Measurements from ENCODE around the gene KMT2E.

The KMT2E gene, protein sequence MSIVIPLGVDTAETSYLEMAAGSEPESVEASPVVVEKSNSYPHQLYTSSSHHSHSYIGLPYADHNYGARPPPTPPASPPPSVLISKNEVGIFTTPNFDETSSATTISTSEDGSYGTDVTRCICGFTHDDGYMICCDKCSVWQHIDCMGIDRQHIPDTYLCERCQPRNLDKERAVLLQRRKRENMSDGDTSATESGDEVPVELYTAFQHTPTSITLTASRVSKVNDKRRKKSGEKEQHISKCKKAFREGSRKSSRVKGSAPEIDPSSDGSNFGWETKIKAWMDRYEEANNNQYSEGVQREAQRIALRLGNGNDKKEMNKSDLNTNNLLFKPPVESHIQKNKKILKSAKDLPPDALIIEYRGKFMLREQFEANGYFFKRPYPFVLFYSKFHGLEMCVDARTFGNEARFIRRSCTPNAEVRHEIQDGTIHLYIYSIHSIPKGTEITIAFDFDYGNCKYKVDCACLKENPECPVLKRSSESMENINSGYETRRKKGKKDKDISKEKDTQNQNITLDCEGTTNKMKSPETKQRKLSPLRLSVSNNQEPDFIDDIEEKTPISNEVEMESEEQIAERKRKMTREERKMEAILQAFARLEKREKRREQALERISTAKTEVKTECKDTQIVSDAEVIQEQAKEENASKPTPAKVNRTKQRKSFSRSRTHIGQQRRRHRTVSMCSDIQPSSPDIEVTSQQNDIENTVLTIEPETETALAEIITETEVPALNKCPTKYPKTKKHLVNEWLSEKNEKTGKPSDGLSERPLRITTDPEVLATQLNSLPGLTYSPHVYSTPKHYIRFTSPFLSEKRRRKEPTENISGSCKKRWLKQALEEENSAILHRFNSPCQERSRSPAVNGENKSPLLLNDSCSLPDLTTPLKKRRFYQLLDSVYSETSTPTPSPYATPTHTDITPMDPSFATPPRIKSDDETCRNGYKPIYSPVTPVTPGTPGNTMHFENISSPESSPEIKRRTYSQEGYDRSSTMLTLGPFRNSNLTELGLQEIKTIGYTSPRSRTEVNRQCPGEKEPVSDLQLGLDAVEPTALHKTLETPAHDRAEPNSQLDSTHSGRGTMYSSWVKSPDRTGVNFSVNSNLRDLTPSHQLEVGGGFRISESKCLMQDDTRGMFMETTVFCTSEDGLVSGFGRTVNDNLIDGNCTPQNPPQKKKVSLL (N-terminal part only)

DNA sequence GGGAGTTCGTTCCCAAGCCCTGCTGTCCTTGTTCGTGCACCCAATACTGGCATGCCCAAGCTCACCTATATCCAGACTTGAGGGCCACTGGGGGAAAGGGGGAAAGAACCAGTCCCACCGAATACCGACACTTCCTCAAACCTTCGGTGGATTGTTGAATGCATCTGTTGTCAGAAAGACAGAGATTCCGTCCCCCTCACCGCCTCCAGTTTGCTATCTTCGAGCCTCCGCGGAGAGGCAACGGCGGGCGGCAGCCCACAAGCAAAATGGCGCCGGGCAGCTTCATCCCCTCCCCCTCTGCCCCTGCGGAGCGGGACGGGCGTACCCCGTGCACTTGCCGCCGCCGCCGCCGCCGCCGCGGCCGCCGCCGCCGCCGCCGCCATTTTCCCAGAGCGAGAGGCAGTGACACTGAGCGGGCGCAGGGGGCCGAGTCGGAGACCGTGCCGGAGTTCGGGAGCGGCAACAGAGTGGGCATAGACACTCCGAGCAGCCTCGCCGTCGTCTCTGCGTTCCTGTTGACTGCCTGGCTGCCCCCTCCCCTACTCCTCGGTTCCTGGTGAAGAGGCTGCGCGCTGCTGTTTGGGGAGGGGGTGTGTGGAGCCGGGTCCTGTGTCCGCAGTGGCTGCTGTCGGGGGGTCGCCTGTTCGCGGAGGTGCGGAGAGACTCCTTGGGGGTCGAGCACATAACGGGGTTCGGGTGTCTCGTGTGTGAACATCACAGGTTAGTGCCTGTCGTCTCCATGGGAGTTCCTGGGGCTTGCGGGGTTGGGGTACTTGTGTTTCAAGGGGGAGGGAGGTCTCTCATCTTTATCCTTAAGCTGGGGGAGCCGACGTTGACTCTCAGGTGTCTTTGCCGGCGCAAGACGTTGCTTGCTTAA is at the start of gene KMT2E:
Gene KMT2E (plus strand): TSS at position 390 of the 877 bp plus-strand sequence. CDS start 26,748 bp downstream, outside the sequence.
- TF ChIP-seq, protein P1, sequence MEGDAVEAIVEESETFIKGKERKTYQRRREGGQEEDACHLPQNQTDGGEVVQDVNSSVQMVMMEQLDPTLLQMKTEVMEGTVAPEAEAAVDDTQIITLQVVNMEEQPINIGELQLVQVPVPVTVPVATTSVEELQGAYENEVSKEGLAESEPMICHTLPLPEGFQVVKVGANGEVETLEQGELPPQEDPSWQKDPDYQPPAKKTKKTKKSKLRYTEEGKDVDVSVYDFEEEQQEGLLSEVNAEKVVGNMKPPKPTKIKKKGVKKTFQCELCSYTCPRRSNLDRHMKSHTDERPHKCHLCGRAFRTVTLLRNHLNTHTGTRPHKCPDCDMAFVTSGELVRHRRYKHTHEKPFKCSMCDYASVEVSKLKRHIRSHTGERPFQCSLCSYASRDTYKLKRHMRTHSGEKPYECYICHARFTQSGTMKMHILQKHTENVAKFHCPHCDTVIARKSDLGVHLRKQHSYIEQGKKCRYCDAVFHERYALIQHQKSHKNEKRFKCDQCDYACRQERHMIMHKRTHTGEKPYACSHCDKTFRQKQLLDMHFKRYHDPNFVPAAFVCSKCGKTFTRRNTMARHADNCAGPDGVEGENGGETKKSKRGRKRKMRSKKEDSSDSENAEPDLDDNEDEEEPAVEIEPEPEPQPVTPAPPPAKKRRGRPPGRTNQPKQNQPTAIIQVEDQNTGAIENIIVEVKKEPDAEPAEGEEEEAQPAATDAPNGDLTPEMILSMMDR (IDR thresholded peaks at IDR 0.05; ENCODE audit: low read depth, low read length, missing control alignments) = no peak
- peak within 1 kb of the TSS; percentile 93 for H3K4me3 ChIP-seq (replicated peaks; ENCODE audit: low read depth, low read length)
- DNase-seq (ENCODE audit: extremely low read depth, low read depth) = peak; percentile 42

DNA sequence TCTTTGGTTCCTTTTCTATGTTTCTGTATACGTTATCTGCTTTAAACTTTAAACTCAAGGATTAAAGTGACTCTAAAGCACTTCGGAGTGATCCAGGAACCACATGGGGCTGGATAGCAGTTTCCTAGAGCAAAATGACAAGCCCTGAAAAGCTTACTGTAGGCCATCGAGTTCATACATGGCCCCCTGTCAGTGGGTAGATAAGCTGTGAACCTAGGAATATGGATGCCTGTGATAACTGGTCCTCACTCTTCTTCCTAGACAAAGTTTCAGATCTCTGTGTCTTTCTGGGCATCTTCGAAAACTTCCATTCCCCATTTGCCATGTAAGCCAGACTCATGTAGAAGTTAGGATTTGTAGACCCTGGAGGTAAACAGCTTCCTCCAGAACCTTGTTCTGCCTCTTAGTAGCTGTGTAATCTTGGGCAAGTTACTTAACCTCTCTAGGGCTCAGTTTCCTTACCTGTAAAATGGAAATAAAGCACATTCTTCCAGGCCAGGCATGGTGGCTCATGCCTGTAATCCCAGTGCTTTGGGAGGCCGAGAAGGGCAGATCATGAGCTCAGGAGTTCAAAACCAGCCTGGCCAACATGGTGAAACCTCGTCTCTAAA is 49.3 kb upstream of the KMT2E start:
- DNase-seq (ENCODE audit: extremely low read depth, low read depth) = no peak
- TF ChIP-seq, protein P1 (IDR thresholded peaks at IDR 0.05; ENCODE audit: low read depth, low read length, missing control alignments) = no peak
- H3K4me3 ChIP-seq (replicated peaks; ENCODE audit: low read depth, low read length) = no peak overlapping the region

DNA sequence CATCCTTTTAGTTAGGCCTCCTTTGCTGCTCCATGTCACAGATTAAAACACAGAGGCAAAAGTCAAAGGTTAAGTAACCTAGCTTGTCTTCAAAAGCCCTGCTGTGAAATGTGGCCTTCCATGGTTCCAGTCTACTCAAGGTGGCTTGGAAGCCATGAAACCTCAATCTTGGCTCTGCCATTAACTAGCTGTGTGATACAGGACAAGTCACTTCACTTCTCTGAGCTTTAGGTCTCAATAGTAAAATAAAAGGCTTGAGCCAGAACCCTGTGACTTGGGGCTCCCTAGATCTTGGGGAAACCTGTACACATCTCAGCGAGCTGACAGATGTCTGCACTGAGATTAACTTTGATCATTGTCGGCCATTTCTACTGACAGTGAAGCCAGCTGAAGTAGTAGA is 48.0 kb upstream of the KMT2E start:
- no peak for DNase-seq (ENCODE audit: extremely low read depth, low read depth)
- TF ChIP-seq, protein P1 (IDR thresholded peaks at IDR 0.05; ENCODE audit: low read depth, low read length, missing control alignments) = no peak
- no peak overlapping the region for H3K4me3 ChIP-seq (replicated peaks; ENCODE audit: low read depth, low read length)

DNA sequence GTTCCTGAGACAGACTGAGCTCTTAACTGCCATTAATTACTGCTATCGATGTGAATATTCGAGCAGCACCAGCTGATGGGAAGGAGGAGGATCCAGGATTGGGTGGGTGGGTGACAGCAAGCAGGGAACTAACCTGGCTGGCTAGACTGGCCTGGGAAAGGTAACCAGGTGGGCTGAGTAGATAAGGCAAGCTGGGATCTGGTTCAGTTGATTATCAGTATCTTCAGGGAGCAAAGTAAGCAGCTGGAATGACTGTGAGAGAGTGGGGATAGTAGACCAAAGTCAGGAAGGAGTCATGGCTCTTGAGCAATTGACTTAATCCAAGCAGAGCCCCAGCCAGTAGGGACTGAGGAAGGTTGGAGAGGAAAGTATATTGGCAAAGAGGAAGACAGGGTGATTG is 46.9 kb upstream of the KMT2E start:
- H3K4me3 ChIP-seq (replicated peaks; ENCODE audit: low read depth, low read length) = no peak overlapping the region
- TF ChIP-seq, protein P1 (IDR thresholded peaks at IDR 0.05; ENCODE audit: low read depth, low read length, missing control alignments) = no peak
- no peak for DNase-seq (ENCODE audit: extremely low read depth, low read depth)

DNA sequence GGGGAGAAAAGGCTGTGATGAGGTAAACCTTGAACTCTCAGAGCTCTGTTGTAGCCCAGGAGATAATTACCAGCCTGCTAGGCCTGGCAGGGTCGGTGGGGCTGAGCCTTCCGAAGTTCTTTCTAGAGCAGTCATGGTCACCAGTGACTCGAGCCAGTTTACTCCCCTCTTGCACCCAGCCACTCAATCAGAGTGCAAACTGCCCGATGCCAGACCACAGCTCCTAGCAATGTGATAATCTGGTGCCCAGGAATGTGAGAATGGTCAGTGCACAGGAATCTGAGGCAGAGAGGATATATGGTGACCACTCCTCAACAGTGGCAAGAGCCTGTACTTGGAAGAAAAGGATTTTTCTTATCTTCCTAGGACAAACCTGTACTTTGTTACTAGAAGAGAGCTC is 46.4 kb upstream of the KMT2E start:
- DNase-seq (ENCODE audit: extremely low read depth, low read depth) = no peak
- TF ChIP-seq, protein P1 (IDR thresholded peaks at IDR 0.05; ENCODE audit: low read depth, low read length, missing control alignments) = no peak
- no peak overlapping the region for H3K4me3 ChIP-seq (replicated peaks; ENCODE audit: low read depth, low read length)
